ENCODE measurements around the gene MCTP2. TPM values are rescaled to one million over a fixed set of nuclear protein-coding genes. Genes with fewer than 3 reads are reported as not detected.
"Not testable (repeated sequence)": the region's sequence is repeated elsewhere in the genome, so short reads cannot be mapped to it uniquely, and the experiment has no call there.

Gene MCTP2
- total RNA-seq, 1 experiment from 2014 or later = 7.4 TPM

GRCh38 chr15:94240480-94240879 is 9.1 kb downstream of the MCTP2 start (continued):
- no peak for TF ChIP-seq PREB (CRISPR knock-in tag; IDR thresholded peaks at IDR 0.05; ENCODE audit: borderline replicate concordance)

GRCh38 chr15:94242257-94242656 is 10.9 kb downstream of the MCTP2 start:
- Mint-ChIP-seq H3K4me3 (no peak overlapping the region), H3K9me3 (no peaks in the 10 kb centered on the region), H3K27ac (no peak overlapping the region), H3K4me1 (0 out of 2 replicates have a peak, but pooled peaks cover 4% of the 10 kb centered on the region), H3K27me3 (ENCODE audit: low read depth) (no peaks in the 10 kb centered on the region; the same call in 1 of the 2 replicates), H3K36me3 (no peaks in the 10 kb centered on the region)
- ATAC-seq (no peak), DNase-seq (ENCODE audit: low spot score) (no peak)
- ChIA-PET CTCF (no interaction called here), POLR2A (no interaction called here)
- TF ChIP-seq ARID4B (CRISPR knock-in tag; IDR thresholded peaks at IDR 0.05; ENCODE audit: borderline replicate concordance) (no peak), KAT7 (CRISPR knock-in tag; IDR thresholded peaks at IDR 0.05; ENCODE audit: borderline replicate concordance) (no peak), TP53 (CRISPR knock-in tag; IDR thresholded peaks at IDR 0.05) (no peak)

- CTCF ChIA-PET; H3K27me3 Mint-ChIP-seq (ENCODE audit: low read depth); H3K27ac Mint-ChIP-seq; H3K4me1 Mint-ChIP-seq; POLR2A ChIA-PET; H3K9me3 Mint-ChIP-seq; DNase-seq (ENCODE audit: low spot score); ATAC-seq; H3K36me3 Mint-ChIP-seq; H3K4me3 Mint-ChIP-seq: not testable (repeated sequence)
These were observed 11.6 kb downstream of the MCTP2 start for GRCh38 chr15:94243003-94243402.

GRCh38 chr15:94243418-94243817 is 12.1 kb downstream of the MCTP2 start:
- Mint-ChIP-seq H3K4me1 (0 out of 2 replicates have a peak, but pooled peaks cover 4% of the 10 kb centered on the region), H3K36me3 (no peaks in the 10 kb centered on the region), H3K9me3 (no peaks in the 10 kb centered on the region), H3K27ac (no peak overlapping the region), H3K4me3 (no peak overlapping the region), H3K27me3 (ENCODE audit: low read depth) (no peaks in the 10 kb centered on the region; the same call in 1 of the 2 replicates)
- DNase-seq (ENCODE audit: low spot score) (no peak), ATAC-seq (no peak)
- CTCF ChIA-PET = no interaction called here
- POLR2A ChIA-PET = no interaction called here
- TF ChIP-seq GABPB1 (CRISPR knock-in tag; IDR thresholded peaks at IDR 0.05) (no peak), ELF4 (CRISPR knock-in tag; IDR thresholded peaks at IDR 0.05; ENCODE audit: low read depth) (no peak), MXD4 (CRISPR knock-in tag; IDR thresholded peaks at IDR 0.05; ENCODE audit: borderline replicate concordance) (no peak), NR2C2 (CRISPR knock-in tag; IDR thresholded peaks at IDR 0.05) (no peak), GTF2I (CRISPR knock-in tag; conservative IDR thresholded peaks at IDR 0.05) (no peak), ZNF138 (CRISPR knock-in tag; conservative IDR thresholded peaks at IDR 0.05) (no peak), OVOL2 (CRISPR knock-in tag; IDR thresholded peaks at IDR 0.05; ENCODE audit: borderline replicate concordance) (no peak), ZNF263 (CRISPR knock-in tag; IDR thresholded peaks at IDR 0.05; ENCODE audit: low read depth) (no peak), ZNF512 (CRISPR knock-in tag; IDR thresholded peaks at IDR 0.05; ENCODE audit: borderline replicate concordance) (no peak), HMGXB4 (CRISPR knock-in tag; IDR thresholded peaks at IDR 0.05) (no peak), SP1 (CRISPR knock-in tag; conservative IDR thresholded peaks at IDR 0.05) (no peak), NFE2L1 (CRISPR knock-in tag; IDR thresholded peaks at IDR 0.05) (no peak), CREM (CRISPR knock-in tag; IDR thresholded peaks at IDR 0.05) (no peak), NR1H2 (CRISPR knock-in tag; IDR thresholded peaks at IDR 0.05) (no peak), ZNF425 (CRISPR knock-in tag; conservative IDR thresholded peaks at IDR 0.05) (no peak), JAZF1 (CRISPR knock-in tag; IDR thresholded peaks at IDR 0.05) (no peak)

Measured in WTC11 (cell line).